Prostate gland (tissue), 2 donors: ENCODE results near the gene DCAF15.

ENCODE experiments used
- CTCF ChIP-seq, 4 experiments: fragments of 200-600 bp in 2 of 4; fragments of 450-650 bp in 2 of 4; sonication (generic) in 2 of 4; IDR thresholded peaks; 1 replicate in 3 of 4; 2 replicates in 1 of 4; pipeline ENCODE4 v1.5.1; 2016 to 2019; ENCODE audit warnings: antibody characterized with exemption in 4 of 4, mild to moderate bottlenecking in 2 of 4, moderate library complexity in 2 of 4
- POLR2A ChIP-seq: fragments of 450-650 bp; IDR thresholded peaks from one replicate; pipeline ENCODE4 v1.6.1; 2016; ENCODE audit warnings: antibody characterized with exemption, mild to moderate bottlenecking

- no peak for TF ChIP-seq POLR2A
- TF ChIP-seq CTCF (IDR thresholded peaks at IDR 0.05), result no peak
These were observed 45.4 kb upstream of the DCAF15 start for GRCh38 chr19:13906910-13907309.
